CD4-positive, alpha-beta T cell treated with Interleukin-2 at 100 ng/mL for 4 hours (primary cell): ENCODE data around the gene CYP4F8.
"Not testable (repeated sequence)": the region's sequence is repeated elsewhere in the genome, so short reads cannot be mapped to it uniquely, and the experiment has no call there.

Experiments used
- DNase-seq: peaks from one replicate; pipeline ENCODE4 v3.0.0-alpha.2; 2020; ENCODE audit warnings: low spot score

The CYP4F8 gene

GRCh38 chr19:15644066-15644741 is 29.2 kb downstream of the CYP4F8 start:
- no peak for DNase-seq

GRCh38 chr19:15644816-15645215 is 29.8 kb downstream of the CYP4F8 start:
- DNase-seq, result no peak

DNA sequence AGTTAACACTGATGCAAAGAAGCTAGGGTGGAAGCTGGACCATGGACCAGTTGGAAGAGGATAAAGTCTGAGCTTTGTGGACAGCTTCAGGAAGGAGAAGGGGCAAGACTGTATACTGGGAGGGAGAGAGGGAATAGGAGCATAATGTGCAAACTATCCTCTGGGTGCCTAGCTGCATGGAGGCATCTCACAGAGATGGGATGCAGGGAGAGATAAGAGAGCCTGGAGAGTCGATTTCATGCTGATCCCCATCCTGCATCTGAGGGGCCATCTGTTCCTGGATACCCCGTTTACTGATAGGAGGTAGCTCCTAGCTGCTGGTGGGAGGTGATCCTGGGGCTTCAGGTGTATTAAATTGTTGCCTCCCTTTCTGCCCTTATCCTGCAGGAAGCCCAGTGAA is 34.5 kb downstream of the CYP4F8 start:
- no peak for DNase-seq

DNA sequence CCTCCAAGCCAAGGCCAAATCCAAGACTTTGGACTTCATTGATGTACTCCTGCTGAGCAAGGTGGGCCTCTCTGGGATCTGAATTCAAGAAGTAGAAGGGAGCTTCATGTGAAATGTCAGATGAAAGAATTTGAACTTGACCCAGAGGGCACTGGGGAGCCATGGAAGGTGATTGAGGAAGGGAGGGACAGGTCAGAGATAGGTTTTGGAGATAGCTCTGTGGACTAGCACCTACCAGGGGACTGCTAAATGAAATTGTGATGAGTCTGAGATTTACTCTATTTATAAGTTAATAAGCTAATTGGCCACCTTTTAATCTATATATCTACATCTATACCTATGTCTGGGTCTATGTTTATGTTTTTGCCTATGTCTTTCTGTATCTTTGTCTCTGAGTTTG is 35.1 kb downstream of the CYP4F8 start:
- not testable (repeated sequence) for DNase-seq

DNA sequence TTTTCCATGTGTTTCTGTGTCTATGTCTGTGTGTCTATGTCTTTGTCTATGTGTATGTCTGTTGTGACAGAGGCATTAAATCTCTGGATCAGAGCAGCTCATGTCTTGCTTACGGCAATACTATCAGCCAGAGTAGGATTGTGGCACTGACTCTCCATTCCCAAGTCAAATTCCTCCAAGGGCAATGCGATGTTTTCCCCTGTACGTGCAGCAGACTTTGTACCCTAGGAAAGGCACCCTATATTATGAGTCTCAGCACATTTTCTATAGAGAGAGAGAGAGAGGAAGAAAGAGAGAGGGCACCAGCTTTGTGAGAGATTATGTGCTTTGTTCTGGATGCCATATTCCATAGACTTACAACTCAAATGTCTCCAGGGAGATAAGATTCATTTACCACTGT is 36.8 kb downstream of the CYP4F8 start:
- DNase-seq, result no peak

GRCh38 chr19:15652559-15653278 is 37.7 kb downstream of the CYP4F8 start:
- no peak for DNase-seq

- DNase-seq, result no peak
Measured at GRCh38 chr19:15656467-15656866, 41.4 kb downstream of the CYP4F8 start.

DNA sequence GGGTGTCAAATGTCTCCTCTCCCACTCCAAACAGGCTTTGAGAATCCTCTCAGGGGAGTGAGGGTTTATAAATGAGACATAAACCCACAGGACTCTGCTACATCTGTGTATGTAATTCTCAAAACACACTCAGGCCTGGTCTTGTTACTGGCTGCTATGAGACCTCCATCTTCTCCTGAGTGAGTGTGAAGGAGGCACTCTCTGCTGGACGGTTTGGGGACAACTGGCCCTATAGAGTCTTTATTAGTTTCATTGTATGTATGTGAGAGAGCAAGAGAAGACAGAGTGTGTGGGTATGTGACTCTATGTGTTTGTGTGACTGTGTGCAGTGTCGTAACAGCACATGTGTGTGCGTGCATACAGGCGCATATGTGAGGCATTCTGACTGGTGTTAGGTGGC is 48.2 kb downstream of the CYP4F8 start:
- DNase-seq, result no peak

DNA sequence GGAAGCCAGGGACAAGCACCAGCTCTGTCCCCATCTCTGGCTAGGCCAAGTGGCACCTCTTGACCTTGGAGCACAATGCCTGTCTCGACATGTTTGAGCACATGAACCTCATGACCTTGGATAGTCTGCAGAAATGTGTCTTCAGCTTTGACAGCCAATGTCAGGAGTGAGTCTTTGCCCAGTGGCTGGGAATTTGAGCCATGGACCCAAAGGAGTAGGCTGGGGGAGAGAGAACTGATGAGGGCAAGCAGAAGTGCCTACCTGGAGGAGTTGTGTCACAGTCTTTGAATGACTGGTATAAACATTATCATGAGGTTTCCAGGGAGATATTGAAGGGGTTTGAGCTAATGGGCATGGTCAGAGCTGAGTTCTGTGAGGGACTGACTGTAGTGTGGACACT is 51.2 kb downstream of the CYP4F8 start:
- DNase-seq, result no peak

DNA sequence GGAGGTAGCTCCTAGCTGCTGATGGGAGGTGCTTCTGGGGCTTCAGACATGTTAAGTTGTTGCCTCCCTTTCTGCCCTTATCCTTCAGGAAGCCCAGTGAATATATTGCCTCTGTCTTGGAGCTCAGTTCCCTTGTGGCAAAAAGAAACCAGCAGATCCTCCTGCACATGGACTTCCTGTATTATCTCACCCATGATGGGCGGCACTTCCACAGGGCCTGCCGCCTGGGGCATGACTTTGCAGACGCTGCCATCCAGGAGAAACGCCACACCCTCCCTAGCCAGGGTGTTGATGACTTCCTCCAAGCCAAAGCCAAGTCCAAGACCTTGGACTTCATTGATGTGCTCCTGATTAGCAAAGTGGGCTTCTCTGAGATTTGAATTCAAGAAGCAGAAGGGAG is 51.9 kb downstream of the CYP4F8 start:
- DNase-seq, result no peak

- no peak for DNase-seq
Measured at GRCh38 chr19:15669440-15669839, 54.4 kb downstream of the CYP4F8 start.

GRCh38 chr19:15669891-15670290 is 54.9 kb downstream of the CYP4F8 start:
- DNase-seq, result no peak

DNA sequence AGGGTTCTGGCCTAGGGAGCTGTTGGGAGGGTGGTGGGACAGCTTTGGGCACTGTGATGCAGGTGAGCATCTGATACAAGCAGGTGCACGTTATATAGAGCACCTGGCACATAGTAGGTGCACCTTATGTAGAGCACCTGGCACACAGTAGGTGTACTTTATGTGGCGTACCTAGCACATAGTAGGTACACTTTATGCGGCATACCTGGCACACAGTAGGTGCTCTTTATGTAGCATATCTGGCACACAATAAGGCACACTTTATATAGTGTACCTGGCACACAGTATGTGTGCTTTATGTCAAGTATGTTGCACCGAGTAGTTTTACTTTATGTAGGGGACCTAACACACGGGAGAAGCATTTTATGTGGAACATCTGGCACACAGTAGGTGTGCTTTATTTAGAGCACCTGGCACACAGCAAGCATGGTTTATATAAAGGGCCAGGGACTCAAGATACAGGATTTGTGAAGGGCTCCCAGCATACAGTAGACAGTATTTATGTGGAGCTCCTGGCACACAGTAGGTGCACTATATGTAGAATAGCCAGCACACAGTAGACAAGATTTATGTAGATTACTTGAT is 56.3 kb downstream of the CYP4F8 start:
- DNase-seq, result no peak

GRCh38 chr19:15671891-15672579 is 57.0 kb downstream of the CYP4F8 start:
- no peak for DNase-seq

DNA sequence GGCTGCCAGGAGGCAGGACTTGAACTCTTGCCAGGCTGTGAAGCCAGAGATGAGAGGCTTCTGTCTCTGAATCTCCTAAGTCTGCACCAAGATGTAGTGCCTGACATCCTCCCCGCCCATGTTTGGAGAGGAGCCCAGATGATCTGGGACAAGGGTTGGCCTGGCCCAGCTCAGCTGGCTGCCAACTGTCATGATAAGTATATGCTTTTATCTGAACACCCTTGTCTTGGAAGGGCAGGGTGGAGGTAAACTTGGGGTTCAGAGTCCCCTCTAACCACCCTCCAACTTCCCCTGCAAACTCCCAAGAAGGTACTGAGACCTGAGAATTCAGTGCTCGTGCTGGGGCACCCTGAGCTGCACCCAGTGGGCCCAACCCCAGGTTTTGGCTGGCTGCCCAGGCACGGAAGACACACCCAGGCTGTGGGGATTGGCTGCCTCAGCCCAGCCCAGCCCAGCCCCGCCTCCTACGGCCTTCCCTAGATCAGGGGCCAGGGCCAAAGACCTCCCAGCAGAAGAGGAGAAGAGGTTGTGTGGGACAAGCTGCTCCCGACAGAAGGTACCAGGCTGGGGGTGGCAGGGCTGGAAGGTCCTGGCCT is 57.7 kb downstream of the CYP4F8 start, which contains the start of gene CYP4F12:
Gene CYP4F12 (plus strand): TSS at position 508 of the 596 bp plus-strand sequence. CDS start 443 bp downstream, outside the sequence.
- DNase-seq, result peak; percentile 22

- no peak for DNase-seq
Measured at GRCh38 chr19:15673176-15673654, 58.2 kb downstream of the CYP4F8 start.

DNA sequence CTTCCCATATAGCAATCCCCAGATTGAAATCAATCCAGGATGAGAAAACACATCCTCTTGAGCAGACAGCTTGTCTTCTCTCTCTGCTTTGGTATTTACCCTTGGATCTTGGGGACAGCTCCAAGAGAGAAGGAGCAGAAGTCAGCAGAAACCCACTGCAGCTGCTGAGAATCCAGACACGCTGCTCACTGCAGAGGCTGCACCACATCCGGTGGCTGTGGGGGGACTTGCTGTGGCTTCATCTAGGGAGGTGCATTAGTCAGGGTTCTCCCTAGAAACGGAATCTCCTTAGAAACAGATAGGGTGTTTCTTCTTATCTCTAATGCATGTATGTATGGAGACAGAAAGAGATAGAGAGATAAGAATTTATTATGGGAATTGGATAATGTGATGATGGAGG is 60.5 kb downstream of the CYP4F8 start:
- no peak for DNase-seq

DNA sequence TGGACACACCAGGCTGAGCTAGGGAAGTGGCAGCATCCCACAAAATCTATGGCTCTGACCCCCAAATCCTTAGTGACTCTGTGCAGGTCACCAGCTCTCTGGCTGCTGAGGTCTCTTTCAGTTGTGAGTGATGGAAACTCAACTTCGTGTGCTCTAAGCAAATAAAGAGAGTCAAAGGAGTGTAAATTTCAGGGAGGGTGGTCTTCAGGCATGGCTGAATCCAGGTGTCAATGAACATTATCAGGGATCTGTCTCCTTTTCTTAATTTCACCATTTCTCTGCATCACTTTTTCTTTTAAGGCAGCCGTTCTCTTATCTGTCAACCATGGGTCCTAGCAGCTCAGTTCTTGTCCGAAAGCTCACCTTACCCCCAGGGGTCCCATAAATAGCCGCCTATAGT is 64.1 kb downstream of the CYP4F8 start:
- DNase-seq, result no peak

GRCh38 chr19:15679865-15680264 is 64.8 kb downstream of the CYP4F8 start:
- DNase-seq, result not testable (repeated sequence)
